Epidermal melanocyte (primary cell): Measurements from ENCODE around the gene PRM2.

Experiments
- DNase-seq: peaks from one replicate; pipeline ENCODE4 v3.0.0; 2011; ENCODE audit warnings: low spot score; ENCODE audit not compliant: insufficient read length

Gene PRM2

DNA sequence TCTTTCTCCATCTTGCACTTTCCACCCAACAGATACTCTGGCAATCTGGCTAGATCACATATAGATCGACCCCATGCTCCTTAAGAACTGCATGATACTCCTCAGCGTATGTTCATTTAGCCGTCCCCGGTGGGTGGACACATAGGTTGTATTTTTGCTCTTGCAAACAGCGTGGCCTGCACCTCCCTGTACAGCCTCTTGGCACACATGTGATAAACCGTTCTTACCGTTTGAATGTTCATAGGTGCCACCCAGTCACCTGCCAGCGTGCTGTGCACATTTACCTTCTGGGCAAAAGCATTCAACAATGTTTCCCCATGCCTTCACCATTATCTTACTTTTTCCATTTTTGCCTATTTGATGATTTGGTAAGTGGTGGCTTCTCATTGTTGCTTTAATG is 13.4 kb downstream of the PRM2 start:
- DNase-seq: no peak

DNA sequence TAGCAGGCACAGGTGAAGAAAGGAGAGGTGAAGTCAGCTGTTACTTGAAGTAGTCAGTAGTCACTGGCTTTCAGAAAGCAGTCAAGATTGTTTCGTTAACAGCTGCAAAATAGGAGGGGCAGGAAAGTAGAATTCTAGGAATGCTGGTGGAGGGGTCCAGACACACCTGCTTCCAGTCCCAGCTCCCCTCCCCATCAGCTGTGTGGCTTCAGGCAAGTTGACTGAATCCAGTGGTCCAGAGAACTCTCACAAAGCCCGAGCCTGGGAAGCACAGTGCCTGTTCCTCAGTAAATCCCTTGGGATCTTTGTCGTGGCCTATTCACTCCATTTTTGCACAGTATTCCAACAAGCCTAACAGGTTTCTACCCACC is 15.7 kb downstream of the PRM2 start:
- DNase-seq: no peak

GRCh38 chr16:11259655-11260595 is 16.4 kb downstream of the PRM2 start:
- DNase-seq: no peak

DNA sequence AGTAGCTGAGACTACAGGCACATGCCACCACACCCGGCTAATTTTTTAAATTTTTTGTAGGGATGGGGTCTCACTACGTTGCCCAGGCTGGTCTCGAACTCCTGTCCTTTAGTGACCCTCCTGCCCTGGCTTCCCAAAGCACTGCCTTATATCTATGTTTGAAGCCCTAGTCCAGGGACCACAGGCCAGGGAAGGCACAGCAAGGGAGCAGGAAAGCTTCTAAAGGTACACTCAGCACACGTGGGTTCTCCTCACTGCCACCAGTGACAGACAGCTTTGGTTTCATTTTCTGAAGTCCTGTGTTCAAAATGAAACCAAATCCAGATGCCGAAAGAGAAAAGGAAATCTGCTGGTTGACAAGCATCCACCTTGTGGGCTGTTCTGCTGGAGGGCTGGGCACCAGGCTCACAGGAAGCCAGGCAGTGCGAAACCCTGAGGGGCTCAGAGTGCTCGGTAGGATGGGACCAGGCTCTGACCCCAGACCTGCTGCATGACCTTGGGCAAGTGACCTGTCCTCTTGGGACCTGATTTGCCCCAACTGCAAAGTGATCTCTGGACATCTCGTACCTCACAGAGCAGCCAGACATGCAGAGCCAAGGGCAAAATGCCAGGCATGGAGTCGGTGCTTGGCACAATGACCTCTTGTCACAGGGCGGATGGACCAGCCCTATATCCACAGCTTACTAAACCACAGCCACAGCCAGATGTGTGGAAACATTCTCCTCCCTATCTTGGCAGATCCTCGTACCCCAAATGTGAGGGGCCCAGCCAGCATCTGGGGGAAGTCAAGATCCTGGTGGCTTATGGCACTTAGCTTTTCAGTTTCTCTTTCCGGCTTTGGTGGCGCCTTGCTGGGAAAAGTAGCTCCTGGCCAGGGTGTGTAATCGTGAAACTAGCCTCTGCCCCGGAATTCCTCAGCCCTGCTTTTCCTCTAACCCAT is 17.5 kb downstream of the PRM2 start:
- DNase-seq: no peak

- DNase-seq: peak; percentile 90
These were observed 18.9 kb downstream of the PRM2 start for GRCh38 chr16:11257131-11257938.

DNA sequence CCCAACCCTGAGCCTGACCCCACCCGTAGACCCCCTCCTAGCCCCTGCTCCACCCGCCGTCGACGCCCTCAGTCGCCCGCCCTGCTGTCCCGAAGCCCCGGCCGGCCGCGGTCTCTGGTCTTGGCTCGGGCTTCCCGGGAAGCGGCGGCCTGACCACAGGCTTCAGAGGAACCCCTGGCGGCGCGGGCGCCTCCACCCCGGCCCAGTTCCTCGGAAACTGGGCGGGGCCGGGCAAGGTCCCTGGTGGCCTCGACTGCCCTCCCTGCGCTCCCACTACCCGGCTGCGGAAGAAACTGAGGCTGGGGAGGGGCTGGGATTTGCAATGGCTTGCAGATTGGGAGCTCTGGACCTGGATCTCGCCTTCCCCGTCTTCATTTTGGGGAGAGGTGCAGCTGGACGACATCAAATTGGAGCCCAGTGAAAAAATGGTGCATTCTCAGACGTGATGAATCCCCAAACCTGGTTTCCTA is 19.6 kb downstream of the PRM2 start:
- peak; percentile 45 for DNase-seq

GRCh38 chr16:11255737-11256660 is 20.3 kb downstream of the PRM2 start, which contains the start of gene SOCS1:
Gene SOCS1, minus strand, starts transcription at chr16:11256204. Its CDS starts 726 bp downstream, at chr16:11255478.
- peak; percentile 90 for DNase-seq

- DNase-seq: no peak
These were observed 21.2 kb downstream of the PRM2 start for GRCh38 chr16:11254913-11255736.

DNA sequence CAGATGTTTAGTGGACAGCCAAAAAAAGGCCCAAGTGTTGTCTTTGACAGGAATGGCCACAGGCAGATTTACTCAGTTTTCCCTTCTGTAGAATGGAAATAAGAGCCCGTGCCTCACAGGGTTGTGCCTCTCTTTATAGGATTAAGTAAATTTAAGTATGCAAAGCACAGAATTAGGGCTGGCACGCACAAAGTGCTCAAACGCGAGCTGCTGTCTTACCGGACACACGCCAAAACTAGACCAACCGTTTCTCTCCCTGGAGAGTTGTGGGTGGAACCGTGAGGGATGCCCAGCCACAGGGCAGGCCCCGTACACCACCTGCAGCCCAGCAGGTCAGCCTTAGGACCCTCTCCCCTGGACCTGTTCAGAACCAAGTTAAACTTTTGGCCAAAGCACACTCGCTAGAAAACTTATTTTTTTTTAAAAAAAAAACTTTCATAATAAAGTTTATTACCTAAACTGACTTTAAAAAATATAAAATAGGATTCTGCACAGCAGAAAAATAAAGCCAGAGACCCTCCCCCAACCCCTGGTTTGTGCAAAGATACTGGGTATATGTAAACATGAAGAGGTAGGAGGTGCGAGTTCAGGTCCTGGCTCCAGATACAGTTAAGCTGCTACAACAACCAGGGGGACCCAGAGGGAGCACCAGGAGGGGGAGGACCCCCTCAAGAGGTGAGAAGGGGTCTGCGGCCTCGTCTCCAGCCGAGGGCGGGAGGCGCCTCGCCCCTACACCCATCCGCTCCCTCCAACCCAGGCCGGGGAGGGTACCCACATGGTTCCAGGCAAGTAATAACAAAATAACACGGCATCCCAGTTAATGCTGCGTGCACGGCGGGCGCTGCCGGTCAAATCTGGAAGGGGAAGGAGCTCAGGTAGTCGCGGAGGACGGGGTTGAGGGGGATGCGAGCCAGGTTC is 22.0 kb downstream of the PRM2 start:
- DNase-seq: no peak

GRCh38 chr16:11253009-11253994 is 23.0 kb downstream of the PRM2 start:
- DNase-seq: no peak

DNA sequence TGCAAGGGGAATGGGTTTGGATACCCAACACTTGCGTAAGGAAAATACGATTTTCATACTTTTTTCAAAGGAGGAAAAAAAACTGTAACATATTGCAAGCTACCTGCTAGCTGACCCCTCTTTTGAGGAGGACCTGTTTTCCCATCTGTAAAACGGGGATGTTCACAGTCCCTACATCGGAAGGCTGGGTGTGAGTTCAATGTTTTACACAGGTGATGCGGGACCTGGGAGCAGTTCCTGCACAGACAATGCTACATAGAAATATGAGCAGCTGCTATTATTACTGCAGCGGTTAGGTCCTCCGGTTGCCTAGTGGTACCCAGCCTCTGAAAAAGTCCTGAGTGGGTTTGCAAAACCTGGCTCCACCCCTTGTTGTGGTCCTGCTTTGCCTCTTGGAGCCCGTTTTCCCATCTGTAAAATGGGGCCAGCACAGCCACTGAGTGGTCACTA is 23.8 kb downstream of the PRM2 start:
- no peak for DNase-seq

DNA sequence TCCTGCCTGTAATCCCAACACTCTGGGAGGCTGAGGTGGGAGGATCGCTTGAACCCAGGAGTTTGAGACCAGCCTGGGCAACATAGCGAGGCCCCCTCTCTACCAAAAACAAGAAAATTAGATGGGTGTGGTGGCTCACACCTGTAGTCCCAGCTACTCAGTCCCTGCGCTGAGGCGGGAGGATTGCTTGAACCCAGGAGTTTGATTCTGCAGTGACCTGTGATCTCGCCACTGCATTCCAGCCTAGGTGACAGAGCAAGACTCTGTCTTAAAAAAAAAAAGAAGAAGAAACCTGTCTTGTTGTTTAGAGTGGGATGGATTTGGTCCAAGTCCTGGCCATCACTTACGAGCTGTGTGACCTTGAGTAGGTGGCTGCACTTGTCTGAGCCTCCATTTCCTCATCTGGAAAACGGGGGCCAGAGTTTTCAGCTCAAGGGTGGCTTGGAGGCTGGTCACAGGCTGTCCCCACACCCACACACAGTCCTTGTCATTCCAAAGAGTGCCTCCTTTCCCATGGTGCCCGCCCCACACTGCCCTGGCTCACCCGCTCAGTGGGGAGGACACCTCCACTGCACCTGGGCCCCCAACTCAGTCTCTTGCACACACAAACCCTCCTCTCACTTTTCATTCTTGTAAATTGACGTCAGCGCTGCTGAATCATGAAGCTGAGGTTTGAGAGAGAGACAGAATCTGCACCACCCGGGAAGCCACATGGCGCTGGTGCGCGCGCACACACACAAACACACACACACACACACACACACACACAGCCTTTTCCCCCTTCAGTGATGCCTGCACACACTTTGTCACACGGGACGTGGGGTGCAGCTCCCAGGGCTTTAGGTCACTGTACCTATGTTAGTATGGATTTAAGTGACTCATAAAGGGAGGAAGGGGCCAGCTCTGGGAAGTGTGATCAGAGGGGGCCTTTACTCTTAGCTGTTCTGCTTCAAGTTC is 24.5 kb downstream of the PRM2 start:
- DNase-seq: no peak

- no peak for DNase-seq
These were observed 25.3 kb downstream of the PRM2 start for GRCh38 chr16:11250786-11251524.

DNA sequence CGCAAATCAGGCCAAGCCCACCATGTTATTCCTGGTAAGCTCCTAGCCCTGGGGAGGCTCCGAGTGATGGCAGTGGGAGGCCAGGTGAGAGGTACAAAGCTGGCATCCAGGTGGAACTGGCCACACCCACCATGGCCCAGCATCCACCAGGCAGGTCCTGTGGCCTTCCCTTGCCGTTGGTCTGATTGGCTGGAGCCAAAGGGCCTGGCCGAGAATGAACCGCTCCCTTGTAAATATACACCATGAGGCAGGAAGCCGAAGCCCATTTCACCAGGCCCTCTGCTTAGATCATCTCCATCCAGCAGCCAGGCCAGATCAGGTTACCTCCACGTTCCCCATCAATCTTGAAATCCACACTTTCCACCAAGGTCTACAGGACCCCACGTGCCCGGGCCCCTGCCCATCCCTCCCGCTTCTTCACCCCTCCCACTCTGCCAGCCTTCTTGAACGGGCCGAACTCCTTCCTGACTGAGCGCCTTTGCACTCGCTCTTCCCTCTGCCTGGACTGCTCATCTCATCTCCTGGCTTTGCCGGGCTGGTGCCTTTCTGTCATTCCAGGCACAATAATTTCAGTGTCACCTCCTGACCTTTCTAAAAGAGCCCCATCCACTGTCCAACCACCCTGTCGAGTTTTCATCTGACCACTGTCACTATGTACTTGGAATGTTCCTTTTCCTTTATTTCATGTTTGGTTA is 26.0 kb downstream of the PRM2 start:
- no peak for DNase-seq
